HCT116 (cell line): ENCODE results near the gene KDM2B. TPM values are rescaled to one million over a fixed set of nuclear protein-coding genes. Genes with fewer than 3 reads are reported as not detected.

Source experiments
- ATAC-seq: fragments of 200-7000 bp; cut with Tn5 transposase; 2 replicates; pipeline ENCODE4 v1.9.1; 2020; ENCODE audit warnings: mild to moderate bottlenecking, moderate library complexity
- BruUV-seq: library from RNA; stranded (reverse); fragments of 400-500 nt; replicated peaks from 2 replicates; lab custom pipeline; 2021; lab: Mats Ljungman, UMichigan
- CTCF ChIA-PET: fragments of 300-600 bp; sonication (Branson Sonifier 250); formaldehyde crosslinking; loops from one replicate; lab custom pipeline; 2021; ENCODE audit warnings: antibody characterized with exemption; lab: Charles Lee
- POLR2A ChIA-PET: fragments of 300-600, 350-600 bp; sonication (Branson Sonifier 250); formaldehyde crosslinking; loops from one replicate; lab custom pipeline; 2021; ENCODE audit warnings: antibody characterized with exemption; lab: Charles Lee
- RAD21 ChIA-PET, 2 experiments: fragments of 300-600 bp; sonication (Branson Sonifier 250); formaldehyde crosslinking; loops; one replicate each; lab custom pipeline; 2023; ENCODE audit warnings: low total read pairs in 2 of 2; ENCODE audit not compliant: uncharacterized antibody in 2 of 2, unreplicated experiment in 2 of 2, low non-redundant PET in 1 of 2; lab: Charles Lee
- DNase-seq: peaks from one replicate; pipeline ENCODE4 v3.0.0-alpha.2; 2010; ENCODE audit warnings: low read depth, low spot score
- H2AFZ ChIP-seq: fragments of 200-600 bp; shearing (Covaris generic), sonication (generic); 2 replicates; pipeline ENCODE4 v1.6.1; 2017; ENCODE audit warnings: low read depth, mixed run types, mixed read lengths, antibody characterized with exemption, low read length; ENCODE audit not compliant: poor library complexity, severe bottlenecking
- H3K27ac ChIP-seq: 2 replicates; pipeline ENCODE4 v1.5.1; 2012; ENCODE audit warnings: low read depth, low read length
- H3K27me3 ChIP-seq: fragments of 200-600 bp; sonication (generic); 2 replicates; pipeline ENCODE4 v1.6.1; 2016; ENCODE audit warnings: mixed run types, low read length, mixed read lengths; ENCODE audit not compliant: insufficient read depth
- H3K36me3 ChIP-seq, 2 experiments: fragments of 200-500 bp in 1 of 2; fragments of 200-600 bp in 1 of 2; sonication (Bioruptor generic) in 1 of 2; sonication (generic) in 1 of 2; 2 replicates each; pipeline versions ENCODE4 v1.5.1 to v1.6.1; 2014 to 2016; ENCODE audit warnings: low read length in 2 of 2, inconsistent platforms in 1 of 2, mixed read lengths in 1 of 2, mixed run types in 1 of 2; ENCODE audit not compliant: insufficient read depth in 2 of 2, control insufficient read depth in 1 of 2
- H3K4me1 ChIP-seq, 2 experiments: fragments of 200-600 bp in 1 of 2; sonication (generic) in 1 of 2; 2 replicates each; pipeline versions ENCODE4 v1.5.1 to v1.6.1; 2012 to 2017; ENCODE audit warnings: low read length in 2 of 2, inconsistent platforms in 1 of 2, mild to moderate bottlenecking in 1 of 2, mixed read lengths in 1 of 2, mixed run types in 1 of 2, moderate library complexity in 1 of 2; ENCODE audit not compliant: insufficient read depth in 2 of 2, control insufficient read depth in 1 of 2
- H3K4me2 ChIP-seq: fragments of 200-600 bp; sonication (generic); 2 replicates; pipeline ENCODE4 v1.6.1; 2017; ENCODE audit warnings: mixed run types, low read length, mixed read lengths
- H3K4me3 ChIP-seq, 2 experiments: fragments of 200-600 bp in 1 of 2; sonication (generic) in 1 of 2; replicated peaks in 1 of 2; 2 replicates each; pipeline ENCODE4 v1.5.1; 2011 to 2016; ENCODE audit warnings: low read length in 2 of 2, control low read depth in 1 of 2, low read depth in 1 of 2, mild to moderate bottlenecking in 1 of 2, mixed read lengths in 1 of 2, mixed run types in 1 of 2
- H3K79me2 ChIP-seq: fragments of 200-600 bp; sonication (generic); 2 replicates; pipeline ENCODE4 v1.6.1; 2017; ENCODE audit warnings: mild to moderate bottlenecking, mixed run types, low read length, moderate library complexity, mixed read lengths; ENCODE audit not compliant: insufficient read depth
- H3K9ac ChIP-seq: fragments of 200-600 bp; sonication (generic); 2 replicates; pipeline ENCODE4 v1.6.1; 2016; ENCODE audit warnings: low read length, mixed read lengths
- H3K9me2 ChIP-seq: fragments of 200-600 bp; sonication (generic), shearing (Covaris generic); 2 replicates; pipeline ENCODE4 v1.6.1; 2017; ENCODE audit warnings: mixed run types, mild to moderate bottlenecking, moderate library complexity; ENCODE audit not compliant: insufficient read depth
- H3K9me3 ChIP-seq, 2 experiments: fragments of 200-500 bp in 1 of 2; fragments of 200-600 bp in 1 of 2; sonication (Bioruptor generic) in 1 of 2; sonication (generic) in 1 of 2; 2 replicates each; pipeline ENCODE4 v1.6.1; 2014 to 2017; ENCODE audit warnings: low read length in 2 of 2, mixed read lengths in 2 of 2, inconsistent platforms in 1 of 2, low read depth in 1 of 2, mild to moderate bottlenecking in 1 of 2, mixed run types in 1 of 2, moderate library complexity in 1 of 2; ENCODE audit not compliant: control insufficient read depth in 1 of 2, insufficient read depth in 1 of 2
- H4K20me1 ChIP-seq: fragments of 200-600 bp; sonication (generic), shearing (Covaris generic); 2 replicates; pipeline ENCODE4 v1.6.1; 2017; ENCODE audit warnings: mixed run types, mild to moderate bottlenecking, moderate library complexity; ENCODE audit not compliant: insufficient read depth
- ATF3 ChIP-seq: IDR thresholded peaks from 2 replicates; pipeline ENCODE4 v1.6.1; 2012
- CBX3 ChIP-seq: IDR thresholded peaks from 2 replicates; pipeline ENCODE4 v1.6.1; 2012; ENCODE audit warnings: low read depth
- CEBPB ChIP-seq: IDR thresholded peaks from 2 replicates; pipeline ENCODE4 v1.6.1; 2012; ENCODE audit warnings: low read depth
- CTCF ChIP-seq, 3 experiments: fragments of 200-600 bp in 1 of 3; sonication (generic) in 1 of 3; IDR thresholded peaks in 2 of 3; conservative IDR thresholded peaks in 1 of 3; 2 replicates each; pipeline ENCODE4 v1.5.1; 2012 to 2017; ENCODE audit warnings: low read depth in 2 of 3, low read length in 2 of 3, antibody characterized with exemption in 1 of 3, borderline replicate concordance in 1 of 3, control low read depth in 1 of 3, mild to moderate bottlenecking in 1 of 3, mixed read lengths in 1 of 3, mixed run types in 1 of 3, moderate library complexity in 1 of 3; ENCODE audit not compliant: insufficient read depth in 1 of 3
- EGR1 ChIP-seq: IDR thresholded peaks from 2 replicates; pipeline ENCODE4 v1.6.1; 2012; ENCODE audit warnings: low read depth
- ELF1 ChIP-seq: IDR thresholded peaks from 2 replicates; pipeline ENCODE4 v1.6.1; 2012; ENCODE audit warnings: low read depth, borderline replicate concordance
- EZH2 ChIP-seq: fragments of 200-600 bp; sonication (generic); IDR thresholded peaks from 2 replicates; pipeline ENCODE4 v1.6.1; 2017; ENCODE audit warnings: antibody characterized with exemption, mixed run types
- EZH2phosphoT487 ChIP-seq: fragments of 200-600 bp; IDR thresholded peaks from 2 replicates; pipeline ENCODE4 v1.6.1; 2018; ENCODE audit warnings: antibody characterized with exemption, borderline replicate concordance
- FOSL1 ChIP-seq: IDR thresholded peaks from 2 replicates; pipeline ENCODE4 v1.6.1; 2012; ENCODE audit warnings: low read depth
- POLR2A ChIP-seq: IDR thresholded peaks from 2 replicates; pipeline ENCODE4 v1.7.0; 2011; ENCODE audit warnings: borderline replicate concordance; ENCODE audit not compliant: insufficient read depth, insufficient read length; ENCODE audit errors: extremely low read depth
- POLR2AphosphoS5 ChIP-seq: IDR thresholded peaks from 2 replicates; pipeline ENCODE4 v1.6.1; 2011; ENCODE audit warnings: mild to moderate bottlenecking, low read depth, low read length, moderate library complexity
- RAD21 ChIP-seq: IDR thresholded peaks from 2 replicates; pipeline ENCODE4 v1.6.1; 2012; ENCODE audit warnings: low read depth, mild to moderate bottlenecking
- REST ChIP-seq: IDR thresholded peaks from 2 replicates; pipeline ENCODE4 v1.6.1; 2012; ENCODE audit warnings: low read depth
- SIN3A ChIP-seq: IDR thresholded peaks from 2 replicates; pipeline ENCODE4 v1.6.1; 2012; ENCODE audit warnings: low read depth
- SP1 ChIP-seq: IDR thresholded peaks from 2 replicates; pipeline ENCODE4 v1.6.1; 2012; ENCODE audit warnings: low read depth
- TCF7L2 ChIP-seq: IDR thresholded peaks from 2 replicates; pipeline ENCODE4 v1.7.0; 2011; ENCODE audit warnings: borderline replicate concordance, inconsistent platforms; ENCODE audit not compliant: insufficient read depth, insufficient read length; ENCODE audit errors: extremely low read depth
- YY1 ChIP-seq: IDR thresholded peaks from 2 replicates; pipeline ENCODE4 v1.6.1; 2011; ENCODE audit warnings: low read length, low read depth, moderate library complexity, mild to moderate bottlenecking; ENCODE audit not compliant: insufficient replicate concordance; ENCODE audit errors: extremely low read depth
- ZBTB33 ChIP-seq: IDR thresholded peaks from 2 replicates; pipeline ENCODE4 v1.6.1; 2011; ENCODE audit warnings: mild to moderate bottlenecking, low read length, moderate library complexity; ENCODE audit not compliant: insufficient replicate concordance; ENCODE audit errors: extremely low read depth
- ZFX ChIP-seq: fragments of 450-650 bp; IDR thresholded peaks from 2 replicates; pipeline ENCODE4 v1.6.1; 2017
- ZNF274 ChIP-seq: fragments of 200-500 bp; sonication (Bioruptor generic); IDR thresholded peaks from 2 replicates; pipeline ENCODE4 v1.6.1; 2014; ENCODE audit warnings: mild to moderate bottlenecking, low read depth, low read length, inconsistent platforms
- intact Hi-C: fragments of 100-400 bp; cut with micrococcal nuclease; formaldehyde crosslinking; loops from 2 replicates; pipeline ENCODE4 v1.10.0; 2022
- total RNA-seq: library from RNA; stranded (reverse); gene quantifications from one replicate; pipeline ENCODE4 v1.2.1, GENCODE V29; 2021; ENCODE audit not compliant: unreplicated experiment

Gene KDM2B
- total RNA-seq, 1 experiment from 2014 or later = 36.7 TPM

GRCh38 chr12:121560392-121561008, 20.3 kb downstream of the KDM2B start:
- Histone ChIP-seq H3K9ac (no peak overlapping the region), H3K4me1 (peaks cover 0 to 10% of the 10 kb centered on the region in 2 experiments; a peak in 1 of 4 replicates), H3K27ac (no peak overlapping the region), H3K9me3 (no peaks in the 10 kb centered on the region), H3K4me2 (no peak overlapping the region), H3K36me3 (no peaks in the 10 kb centered on the region), H3K9me2 (no peaks in the 10 kb centered on the region), H3K79me2 (no peaks in the 10 kb centered on the region)
- ChIA-PET RAD21 (no interaction called here), POLR2A (no interaction called here)
- intact Hi-C loops = no loop called here
- ATAC-seq = no peak
- DNase-seq = no peak
- TF ChIP-seq EZH2phosphoT487 (no peak), SP1 (no peak), ZFX (no peak), ATF3 (no peak), TCF7L2 (no peak), YY1 (no peak), CTCF (IDR thresholded peaks at IDR 0.05 in 2 of 3, conservative IDR thresholded peaks at IDR 0.05 in 1 of 3; ENCODE audit: borderline replicate concordance in 1 of 3, insufficient read depth in 1 of 3, low read depth in 2 of 3, low read length in 2 of 3) (no peak), POLR2AphosphoS5 (no peak), REST (no peak), CEBPB (no peak), CBX3 (no peak), EGR1 (no peak), SIN3A (no peak), EZH2 (no peak), POLR2A (no peak), FOSL1 (no peak), ZNF274 (no peak), RAD21 (no peak), ELF1 (no peak), ZBTB33 (no peak)
- TF ChIP-seq, all 23 proteins: peak for 0
- Histone ChIP-seq H3K27me3 (no peaks in the 10 kb centered on the region), H4K20me1 (no peaks in the 10 kb centered on the region), H2AFZ (no peak overlapping the region), H3K4me3 (no peak overlapping the region)
- BruUV-seq = no TSS peak
- CTCF ChIA-PET = interaction anchor here (1.0 kb wide), 1 partner anchor 8 kb away, joined by 3 read pairs; no protein-coding TSS in a partner anchor
